OCI-LY1 (cell line): Measurements from ENCODE around the gene BRCA1.

Source experiments
- CTCF ChIP-seq: fragments of 200-600 bp; sonication (generic), shearing (Covaris generic); IDR thresholded peaks from 2 replicates; pipeline ENCODE4 v1.5.1; 2017; ENCODE audit warnings: mild to moderate bottlenecking, antibody characterized with exemption, low read length, moderate library complexity, mixed read lengths
- EZH2 ChIP-seq: fragments of 200-600 bp; sonication (generic), shearing (Covaris generic); IDR thresholded peaks from 2 replicates; pipeline ENCODE4 v1.8.0; 2017; ENCODE audit warnings: borderline replicate concordance, mixed run types, mild to moderate bottlenecking, antibody characterized with exemption, low read length, moderate library complexity, mixed read lengths

- TF ChIP-seq CTCF (no peak), EZH2 (no peak)
Observed at GRCh38 chr17:43105146-43105545, 20.0 kb downstream of the BRCA1 start.
